ENCODE measurements around the gene CLNS1A. TPM values are rescaled to one million over a fixed set of nuclear protein-coding genes. Genes with fewer than 3 reads are reported as not detected.
"Not testable (repeated sequence)": the region's sequence is repeated elsewhere in the genome, so short reads cannot be mapped to it uniquely, and the experiment has no call there.

Gene CLNS1A
- total RNA-seq, 8 experiments from 2014 or later: 94.9 to 163 (median 144) TPM

DNA sequence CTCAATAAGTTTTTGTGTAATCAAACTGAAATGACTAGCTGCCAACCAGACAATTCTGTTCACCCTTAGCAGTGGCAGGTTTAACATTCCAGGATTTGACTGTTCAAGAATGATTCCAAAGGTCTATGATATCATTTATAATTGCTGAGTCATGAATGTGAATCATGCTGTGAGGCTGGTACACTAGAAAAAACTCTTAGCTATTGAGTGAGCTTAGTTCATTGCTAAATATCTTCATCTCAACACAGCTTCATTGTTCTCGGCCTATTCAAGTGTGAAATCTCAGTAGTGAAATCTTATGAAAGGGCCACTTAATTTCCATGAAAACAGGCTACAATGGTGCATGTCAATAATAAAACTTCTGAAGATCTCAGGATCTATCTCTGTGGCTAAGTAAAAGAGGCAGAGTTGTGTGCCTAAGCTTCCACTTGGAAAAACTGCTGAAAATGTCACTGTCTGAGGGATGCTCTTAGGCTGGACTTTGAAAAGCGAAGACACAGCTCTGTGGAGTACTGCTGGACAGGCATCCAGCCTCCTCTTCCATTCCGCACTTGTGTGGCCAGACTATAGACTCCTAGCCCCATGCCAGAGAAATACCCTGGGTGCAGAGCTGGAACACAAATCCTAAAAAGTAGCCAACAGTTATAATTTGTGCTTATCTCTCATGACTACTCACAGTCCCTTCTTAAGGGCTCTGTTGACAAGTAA is 35.1 kb downstream of the CLNS1A start:
- H3K27ac ChIP-seq: peak overlapping the region in 1 of 2 donors; percentile 81
- in situ Hi-C loops (cut with MboI; ENCODE audit: low pct_unique_long_range_greater_than_20kb in 2 of 9, low sequenced_read_pairs in 9 of 9, unreplicated experiment in 9 of 9): no loop called here
- WGBS, 10 experiments: 20 to 100% (median 57%) methylated on average over 1 to 3 of the region's 3 CpGs; no CpG with 5 or more reads in 3 of the 10 experiments

DNA sequence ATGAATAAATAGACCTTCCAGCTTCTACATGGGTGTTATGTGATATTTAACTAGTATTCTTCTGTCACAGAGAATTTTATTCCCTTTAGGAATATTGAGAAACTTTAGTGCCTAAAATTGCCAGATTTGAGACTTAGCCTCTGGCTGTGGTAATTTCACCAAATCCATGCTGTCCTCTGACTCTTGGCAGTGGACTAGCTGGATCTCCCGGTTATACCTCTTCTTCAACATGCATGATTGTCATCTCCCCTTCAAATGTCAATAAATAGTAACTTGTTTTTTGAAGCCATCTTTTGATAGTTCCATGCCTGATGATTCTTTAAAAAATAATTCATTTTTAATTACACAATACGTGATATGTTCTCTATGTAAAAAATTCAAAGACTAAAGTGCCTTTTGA is 39.4 kb downstream of the CLNS1A start:
- no peak for ATAC-seq (replicated peaks in 6 of 8)

More for the DNA sequence above, 35.1 kb downstream of the CLNS1A start:
- peak in 7 of 8 experiments; percentile 67 to 91 (median 88) for ATAC-seq (replicated peaks in 6 of 8)
- Histone ChIP-seq H3K4me3 (no peak overlapping the region), H3K4me1 (replicated peaks in 1 of 2) (peaks cover 2 to 25% of the 10 kb centered on the region in 2 donors)

GRCh38 chr11:77596626-77597025 is 41.0 kb downstream of the CLNS1A start:
- in situ Hi-C loops (cut with MboI; ENCODE audit: low pct_unique_long_range_greater_than_20kb in 2 of 9, low sequenced_read_pairs in 9 of 9, unreplicated experiment in 9 of 9): no loop called here
- H3K4me1 ChIP-seq (replicated peaks in 1 of 2): peaks cover 0 to 1% of the 10 kb centered on the region in 2 donors
- ATAC-seq (replicated peaks in 6 of 8): peak in 3 of 8 experiments; percentile 33 to 81 (median 36)
- 55 to 100% (median 98%) methylated on average over 1 to 2 of the region's 2 CpGs; no CpG with 5 or more reads in 2 of the 10 experiments for WGBS, 10 experiments
- no peak overlapping the region for H3K27ac ChIP-seq
- no peak overlapping the region for H3K4me3 ChIP-seq

More for the DNA sequence above, 39.4 kb downstream of the CLNS1A start:
- Histone ChIP-seq H3K27ac (no peak overlapping the region), H3K4me1 (replicated peaks in 1 of 2) (peaks cover 2 to 17% of the 10 kb centered on the region in 2 donors), H3K4me3 (no peak overlapping the region)
- WGBS, 10 experiments: 91 to 100% (median 94%) methylated on average over 1 to 2 of the region's 2 CpGs; no CpG with 5 or more reads in 2 of the 10 experiments
- in situ Hi-C loops (cut with MboI; ENCODE audit: low pct_unique_long_range_greater_than_20kb in 2 of 9, low sequenced_read_pairs in 9 of 9, unreplicated experiment in 9 of 9): no loop called here

DNA sequence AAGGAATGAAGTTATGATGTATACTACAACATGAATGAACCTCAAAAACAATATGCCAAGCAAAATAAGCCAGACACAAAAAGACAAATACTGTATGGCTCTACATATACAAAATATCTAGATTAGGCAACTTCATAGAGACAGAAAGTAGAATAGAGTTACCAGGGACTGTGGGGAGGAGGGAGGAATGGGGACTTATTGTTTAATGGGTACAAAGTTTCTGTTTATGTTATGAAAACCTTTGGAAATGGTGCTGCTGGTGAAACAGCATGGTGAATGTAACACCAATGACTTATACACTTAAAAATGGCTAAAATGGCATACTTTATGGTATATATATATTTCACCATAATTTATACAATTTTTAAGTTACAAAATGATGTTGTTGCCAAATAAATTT is 43.7 kb downstream of the CLNS1A start:
- Histone ChIP-seq H3K4me1 (replicated peaks in 1 of 2) (peaks cover 0 to 8% of the 10 kb centered on the region in 2 donors), H3K4me3 (no peak overlapping the region), H3K27ac (no peak overlapping the region)
- in situ Hi-C loops (cut with MboI; ENCODE audit: low pct_unique_long_range_greater_than_20kb in 2 of 9, low sequenced_read_pairs in 9 of 9, unreplicated experiment in 9 of 9): no loop called here
- ATAC-seq (replicated peaks in 6 of 8): no peak

- H3K4me3 ChIP-seq: no peak overlapping the region
These were observed 44.9 kb downstream of the CLNS1A start for GRCh38 chr11:77592727-77593126.

GRCh38 chr11:77590194-77590782 is 47.3 kb downstream of the CLNS1A start:
- Histone ChIP-seq H3K27ac (peak overlapping the region; percentile 78 to 84), H3K4me3 (peak overlapping the region; percentile 52 to 77 (median 68)), H3K4me1 (replicated peaks in 1 of 2) (peaks cover 4 to 8% of the 10 kb centered on the region in 2 donors)
- peak; percentile 22 to 71 (median 58) for ATAC-seq (replicated peaks in 6 of 8)
- in situ Hi-C loops (cut with MboI; ENCODE audit: low pct_unique_long_range_greater_than_20kb in 2 of 9, low sequenced_read_pairs in 9 of 9, unreplicated experiment in 9 of 9): no loop called here
- 5 to 30% (median 12%) methylated on average over 2 to 20 of the region's 31 CpGs; no CpG with 5 or more reads in 1 of the 10 experiments for WGBS, 10 experiments

More at GRCh38 chr11:77592727-77593126, 44.9 kb downstream of the CLNS1A start:
- in situ Hi-C loops (cut with MboI; ENCODE audit: low pct_unique_long_range_greater_than_20kb in 2 of 9, low sequenced_read_pairs in 9 of 9, unreplicated experiment in 9 of 9): no loop called here
- no peak overlapping the region for H3K27ac ChIP-seq
- H3K4me1 ChIP-seq (replicated peaks in 1 of 2): peaks cover 4 to 8% of the 10 kb centered on the region in 2 donors
- no peak for ATAC-seq (replicated peaks in 6 of 8)
- WGBS, 10 experiments: 0 to 100% (median 70%) methylated on average over 1 to 2 of the region's 2 CpGs; no CpG with 5 or more reads in 3 of the 10 experiments

DNA sequence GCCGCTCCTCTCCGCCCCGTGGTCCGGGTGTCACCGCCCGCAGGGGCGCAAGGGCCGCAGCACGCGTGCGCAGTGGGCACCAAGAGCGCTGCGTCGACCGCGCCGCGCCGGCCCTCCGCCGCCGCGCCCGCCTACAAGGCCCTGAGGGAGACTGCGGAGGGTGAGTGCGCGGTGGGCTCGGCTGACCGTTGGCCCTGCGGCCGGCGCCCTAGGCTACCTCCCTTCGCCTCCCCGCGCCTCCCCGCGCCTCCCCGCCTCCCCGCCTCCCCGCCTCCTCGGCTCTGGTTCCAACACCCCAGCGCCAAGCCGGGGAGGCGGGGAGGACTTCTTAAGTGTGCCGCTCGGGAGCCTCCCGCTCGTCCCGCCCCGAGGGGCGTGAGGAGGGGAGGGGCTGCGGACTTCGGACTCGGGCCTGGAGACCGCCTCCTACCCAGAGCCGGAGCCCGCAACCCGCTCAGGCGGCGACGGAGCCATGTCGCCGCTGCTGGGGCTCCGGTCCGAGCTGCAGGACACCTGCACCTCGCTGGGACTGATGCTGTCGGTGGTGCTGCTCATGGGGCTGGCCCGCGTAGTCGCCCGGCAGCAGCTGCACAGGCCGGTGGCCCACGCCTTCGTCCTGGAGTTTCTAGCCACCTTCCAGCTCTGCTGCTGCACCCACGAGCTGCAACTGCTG is 47.9 kb downstream of the CLNS1A start, which contains the start of gene AQP11:
Gene AQP11, plus strand, starts transcription at position 433 of the 673 bp plus-strand sequence. Its CDS starts 40 bp downstream, at position 473.
- Histone ChIP-seq H3K4me1 (replicated peaks in 1 of 2) (peaks cover 4 to 8% of the 10 kb centered on the region in 2 donors), H3K4me3 (peak within 1 kb of the TSS; percentile 52 to 77 (median 68)), H3K27ac (peak within 1 kb of the TSS; percentile 78 to 84)
- in situ Hi-C loops (cut with MboI; ENCODE audit: low pct_unique_long_range_greater_than_20kb in 2 of 9, low sequenced_read_pairs in 9 of 9, unreplicated experiment in 9 of 9): no loop called here
- 0% methylated on average over 1 of the region's 75 CpGs; no CpG with 5 or more reads in 7 of the 10 experiments for WGBS, 10 experiments
- peak; percentile 83 to 91 (median 85) for ATAC-seq (replicated peaks in 6 of 8)

- in situ Hi-C loops (cut with MboI; ENCODE audit: low pct_unique_long_range_greater_than_20kb in 2 of 9, low sequenced_read_pairs in 9 of 9, unreplicated experiment in 9 of 9): no loop called here
- H3K4me3 ChIP-seq: peak overlapping the region; percentile 52 to 77 (median 68)
- WGBS, 10 experiments: 0 to 53% (median 10%) methylated on average over 2 to 8 of the region's 19 CpGs; no CpG with 5 or more reads in 4 of the 10 experiments
- H3K4me1 ChIP-seq (replicated peaks in 1 of 2): peaks cover 4 to 8% of the 10 kb centered on the region in 2 donors
- ATAC-seq (replicated peaks in 6 of 8): peak in 1 of 8 experiments; percentile 17
- H3K27ac ChIP-seq: peak overlapping the region; percentile 78 to 84
These were observed 48.4 kb downstream of the CLNS1A start for GRCh38 chr11:77589181-77589520.

- H3K4me1 ChIP-seq (replicated peaks in 1 of 2): no peaks in the 10 kb centered on the region
- H3K27ac ChIP-seq: no peak overlapping the region
- in situ Hi-C loops (cut with MboI; ENCODE audit: low pct_unique_long_range_greater_than_20kb in 2 of 9, low sequenced_read_pairs in 9 of 9, unreplicated experiment in 9 of 9): no loop called here
- H3K4me3 ChIP-seq: no peak overlapping the region
- no peak for ATAC-seq (replicated peaks in 6 of 8)
- 54 to 83% (median 66%) methylated on average over 4 to 5 of the region's 5 CpGs for WGBS, 10 experiments
These were observed 56.8 kb downstream of the CLNS1A start for GRCh38 chr11:77580712-77581337.

DNA sequence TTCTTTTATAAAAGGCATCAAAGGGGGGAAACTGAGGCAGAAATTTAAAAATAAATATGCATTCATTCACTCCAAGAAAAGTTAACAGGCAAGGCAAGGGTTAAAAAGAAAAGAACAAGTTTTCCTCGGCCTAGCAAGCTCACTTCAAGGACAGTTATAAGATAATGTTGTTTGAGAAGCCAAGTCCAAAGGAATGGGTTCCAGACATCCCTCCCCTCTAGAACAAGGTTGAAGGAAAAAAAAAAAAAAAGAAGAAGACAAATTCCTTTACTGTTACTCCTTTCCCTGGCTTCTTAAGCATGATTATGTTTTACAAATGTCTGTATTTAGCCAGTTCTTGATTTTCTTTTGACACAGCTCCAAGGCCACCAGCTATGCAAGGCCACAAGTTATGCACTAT is 62.2 kb downstream of the CLNS1A start:
- H3K27ac ChIP-seq; ATAC-seq (replicated peaks in 6 of 8); H3K4me3 ChIP-seq; in situ Hi-C loops (cut with MboI; ENCODE audit: low pct_unique_long_range_greater_than_20kb in 2 of 9, low sequenced_read_pairs in 9 of 9, unreplicated experiment in 9 of 9); H3K4me1 ChIP-seq (replicated peaks in 1 of 2): not testable (repeated sequence)
- 0 to 60% (median 16%) methylated on average over 1 of the region's 1 CpG for WGBS, 10 experiments

GRCh38 chr11:77570896-77571295 is 66.7 kb downstream of the CLNS1A start:
- 0 to 14% (median 0%) methylated on average over 1 of the region's 1 CpG; no CpG with 5 or more reads in 4 of the 10 experiments for WGBS, 10 experiments
- H3K4me3 ChIP-seq; H3K27ac ChIP-seq; H3K4me1 ChIP-seq (replicated peaks in 1 of 2); in situ Hi-C loops (cut with MboI; ENCODE audit: low pct_unique_long_range_greater_than_20kb in 2 of 9, low sequenced_read_pairs in 9 of 9, unreplicated experiment in 9 of 9); ATAC-seq (replicated peaks in 6 of 8): not testable (repeated sequence)

DNA sequence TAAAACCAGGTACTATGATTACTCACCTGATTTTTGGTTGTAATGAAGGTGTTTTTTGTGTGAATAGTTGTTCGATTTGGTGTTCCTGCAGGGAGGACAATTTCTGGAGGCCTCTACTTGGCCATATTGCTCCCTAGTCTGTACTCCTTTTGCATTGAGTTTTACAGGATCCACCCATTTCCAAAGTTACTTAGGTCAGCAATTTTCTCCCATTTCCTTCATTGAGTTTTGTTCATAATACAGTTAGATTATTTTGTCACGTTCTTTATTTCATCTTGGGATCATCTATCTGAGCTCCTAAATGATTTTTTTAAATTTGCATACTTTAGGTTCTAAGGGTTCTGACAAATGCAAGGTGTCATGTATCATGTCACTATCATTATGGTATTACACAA is 67.9 kb downstream of the CLNS1A start:
- no peak for ATAC-seq (replicated peaks in 6 of 8)
- Histone ChIP-seq H3K4me3 (no peak overlapping the region), H3K27ac (no peak overlapping the region), H3K4me1 (replicated peaks in 1 of 2) (no peaks in the 10 kb centered on the region)
- in situ Hi-C loops (cut with MboI; ENCODE audit: low pct_unique_long_range_greater_than_20kb in 2 of 9, low sequenced_read_pairs in 9 of 9, unreplicated experiment in 9 of 9): no loop called here
- 49 to 100% (median 86%) methylated on average over 1 to 2 of the region's 2 CpGs; no CpG with 5 or more reads in 3 of the 10 experiments for WGBS, 10 experiments
